ENCODE data around the gene SESN1.

SESN1 gene

GRCh38 chr6:109034526-109034925 lies 60.1 kb downstream of the SESN1 start:
- ChIA-PET POLR2A (interaction anchor here (1.8 kb wide), 1 partner anchor 25 kb away, joined by 5 read pairs; no protein-coding TSS in a partner anchor), CTCF (no interaction called here)
- no peak for DNase-seq (ENCODE audit: extremely low spot score)
- TF ChIP-seq ELF4 (IDR thresholded peaks at IDR 0.05) (no peak), LEF1 (IDR thresholded peaks at IDR 0.05; ENCODE audit: borderline replicate concordance) (no peak), HDGF (IDR thresholded peaks at IDR 0.05; ENCODE audit: borderline replicate concordance) (no peak), FOXK2 (IDR thresholded peaks at IDR 0.05) (no peak), SUZ12 (IDR thresholded peaks at IDR 0.05) (no peak), L3MBTL2 (conservative IDR thresholded peaks at IDR 0.05) (no peak), TARDBP (IDR thresholded peaks at IDR 0.05) (no peak), ZNF384 (IDR thresholded peaks at IDR 0.05) (no peak), BHLHE40 (IDR thresholded peaks at IDR 0.05; ENCODE audit: borderline replicate concordance) (no peak)

- DNase-seq (ENCODE audit: extremely low spot score), result no peak
- ChIA-PET CTCF (no interaction called here), POLR2A (interaction anchor here (1.8 kb wide), 1 partner anchor 25 kb away, joined by 5 read pairs; no protein-coding TSS in a partner anchor)
- no peak for TF ChIP-seq L3MBTL2 (conservative IDR thresholded peaks at IDR 0.05)
- TF ChIP-seq FOXK2 (IDR thresholded peaks at IDR 0.05), result no peak
- no peak for TF ChIP-seq LEF1 (IDR thresholded peaks at IDR 0.05; ENCODE audit: borderline replicate concordance)
- no peak for TF ChIP-seq FOXM1 (IDR thresholded peaks at IDR 0.05; ENCODE audit: borderline replicate concordance)
- TF ChIP-seq, protein P1, sequence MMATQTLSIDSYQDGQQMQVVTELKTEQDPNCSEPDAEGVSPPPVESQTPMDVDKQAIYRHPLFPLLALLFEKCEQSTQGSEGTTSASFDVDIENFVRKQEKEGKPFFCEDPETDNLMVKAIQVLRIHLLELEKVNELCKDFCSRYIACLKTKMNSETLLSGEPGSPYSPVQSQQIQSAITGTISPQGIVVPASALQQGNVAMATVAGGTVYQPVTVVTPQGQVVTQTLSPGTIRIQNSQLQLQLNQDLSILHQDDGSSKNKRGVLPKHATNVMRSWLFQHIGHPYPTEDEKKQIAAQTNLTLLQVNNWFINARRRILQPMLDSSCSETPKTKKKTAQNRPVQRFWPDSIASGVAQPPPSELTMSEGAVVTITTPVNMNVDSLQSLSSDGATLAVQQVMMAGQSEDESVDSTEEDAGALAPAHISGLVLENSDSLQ (IDR thresholded peaks at IDR 0.05), result no peak
Measured at GRCh38 chr6:109033655-109034054, 61.0 kb downstream of the SESN1 start.

- DNase-seq (ENCODE audit: extremely low spot score), result no peak
- no peak for TF ChIP-seq ZNF384 (IDR thresholded peaks at IDR 0.05)
- TF ChIP-seq HDGF (IDR thresholded peaks at IDR 0.05; ENCODE audit: borderline replicate concordance), result no peak
- no peak for TF ChIP-seq SP1 (IDR thresholded peaks at IDR 0.05)
- TF ChIP-seq BHLHE40 (IDR thresholded peaks at IDR 0.05; ENCODE audit: borderline replicate concordance), result no peak
- TF ChIP-seq, protein P1 (IDR thresholded peaks at IDR 0.05), result no peak
- TF ChIP-seq LEF1 (IDR thresholded peaks at IDR 0.05; ENCODE audit: borderline replicate concordance), result no peak
- no peak for TF ChIP-seq ARNT (IDR thresholded peaks at IDR 0.05)
- no peak for TF ChIP-seq CTBP1 (IDR thresholded peaks at IDR 0.05; ENCODE audit: borderline replicate concordance)
- TF ChIP-seq FOXA1 (IDR thresholded peaks at IDR 0.05), result no peak
- no peak for TF ChIP-seq FOXK2 (IDR thresholded peaks at IDR 0.05)
- no peak for TF ChIP-seq TARDBP (IDR thresholded peaks at IDR 0.05)
- no peak for TF ChIP-seq L3MBTL2 (conservative IDR thresholded peaks at IDR 0.05)
- ChIA-PET CTCF (interaction anchor here (0.5 to 1.1 kb wide), 3 partner anchors 18 to 25 kb away, joined by 3 to 4 read pairs (median 3); no protein-coding TSS in a partner anchor), POLR2A (no interaction called here)
Measured at GRCh38 chr6:109031416-109031815, 63.2 kb downstream of the SESN1 start.

DNA sequence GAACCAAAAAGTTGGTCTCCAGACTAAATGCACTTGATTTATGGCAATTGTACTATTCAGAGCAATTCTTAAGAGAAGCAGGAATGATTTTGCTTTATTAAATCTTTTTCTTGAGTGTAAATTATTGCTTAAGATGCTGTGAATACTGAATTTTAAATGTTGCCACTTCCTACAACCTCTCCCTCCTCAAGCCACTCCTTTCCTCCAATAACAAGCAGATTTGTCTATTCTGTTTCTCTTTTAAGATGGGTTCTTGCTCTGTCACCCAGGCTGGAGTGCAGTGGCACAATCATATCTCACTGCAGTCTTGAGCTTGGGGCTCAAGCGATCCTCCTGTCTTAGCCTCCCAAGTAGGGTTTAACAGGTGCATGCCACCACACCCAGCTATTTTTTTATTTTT lies 65.3 kb downstream of the SESN1 start:
- DNase-seq (ENCODE audit: extremely low spot score), result no peak
- CTCF ChIA-PET, result no interaction called here
- POLR2A ChIA-PET, result no interaction called here
- TF ChIP-seq CTBP1 (IDR thresholded peaks at IDR 0.05; ENCODE audit: borderline replicate concordance) (no peak), NFRKB (IDR thresholded peaks at IDR 0.05) (no peak), LEF1 (IDR thresholded peaks at IDR 0.05; ENCODE audit: borderline replicate concordance) (no peak), FOXK2 (IDR thresholded peaks at IDR 0.05) (no peak), ARNT (IDR thresholded peaks at IDR 0.05) (no peak), HDGF (IDR thresholded peaks at IDR 0.05; ENCODE audit: borderline replicate concordance) (no peak)

- no peak for DNase-seq (ENCODE audit: extremely low spot score)
- ChIA-PET CTCF (no interaction called here), POLR2A (no interaction called here)
- TF ChIP-seq NFRKB (IDR thresholded peaks at IDR 0.05) (no peak), ZNF384 (IDR thresholded peaks at IDR 0.05) (no peak), FOXA1 (IDR thresholded peaks at IDR 0.05) (no peak), HDGF (IDR thresholded peaks at IDR 0.05; ENCODE audit: borderline replicate concordance) (no peak), L3MBTL2 (conservative IDR thresholded peaks at IDR 0.05) (no peak), TARDBP (IDR thresholded peaks at IDR 0.05) (no peak), FOXK2 (IDR thresholded peaks at IDR 0.05) (no peak), SUZ12 (IDR thresholded peaks at IDR 0.05) (no peak), ELF4 (IDR thresholded peaks at IDR 0.05) (no peak)
Measured at GRCh38 chr6:109028439-109028838, 66.2 kb downstream of the SESN1 start.

- POLR2A ChIA-PET, result no interaction called here
- no peak for TF ChIP-seq ZNF384 (IDR thresholded peaks at IDR 0.05)
- CTCF ChIA-PET, result no interaction called here
- no peak for DNase-seq (ENCODE audit: extremely low spot score)
Measured at GRCh38 chr6:109027964-109028363, 66.7 kb downstream of the SESN1 start.

DNA sequence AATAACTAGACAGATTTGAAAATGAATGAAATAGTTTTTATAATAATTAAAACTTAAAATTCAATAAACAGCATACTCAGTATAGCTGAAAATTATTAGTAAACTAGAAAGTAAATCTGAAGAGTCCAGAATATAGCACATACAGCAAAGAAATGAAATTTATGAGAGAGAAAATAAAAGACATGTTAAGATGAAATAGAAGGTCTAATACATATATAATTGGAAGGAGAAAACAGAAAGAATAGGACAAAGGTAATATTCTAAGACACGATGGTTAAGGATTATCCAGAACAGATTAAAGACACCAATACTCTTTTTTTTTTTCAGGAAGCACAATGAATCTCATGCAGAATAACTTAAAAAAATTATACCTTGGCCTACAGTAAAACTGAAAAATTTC lies 69.0 kb downstream of the SESN1 start:
- POLR2A ChIA-PET, result no interaction called here
- no peak for TF ChIP-seq L3MBTL2 (conservative IDR thresholded peaks at IDR 0.05)
- TF ChIP-seq ZNF384 (IDR thresholded peaks at IDR 0.05), result no peak
- no peak for TF ChIP-seq ELF4 (IDR thresholded peaks at IDR 0.05)
- TF ChIP-seq SP1 (IDR thresholded peaks at IDR 0.05), result no peak
- TF ChIP-seq BHLHE40 (IDR thresholded peaks at IDR 0.05; ENCODE audit: borderline replicate concordance), result no peak
- TF ChIP-seq NFRKB (IDR thresholded peaks at IDR 0.05), result no peak
- no peak for TF ChIP-seq LEF1 (IDR thresholded peaks at IDR 0.05; ENCODE audit: borderline replicate concordance)
- no peak for TF ChIP-seq FOXM1 (IDR thresholded peaks at IDR 0.05; ENCODE audit: borderline replicate concordance)
- no peak for TF ChIP-seq FOXA1 (IDR thresholded peaks at IDR 0.05)
- no peak for TF ChIP-seq FOXK2 (IDR thresholded peaks at IDR 0.05)
- TF ChIP-seq TARDBP (IDR thresholded peaks at IDR 0.05), result no peak
- TF ChIP-seq, protein P1 (IDR thresholded peaks at IDR 0.05), result no peak
- TF ChIP-seq CTBP1 (IDR thresholded peaks at IDR 0.05; ENCODE audit: borderline replicate concordance), result no peak
- TF ChIP-seq HDGF (IDR thresholded peaks at IDR 0.05; ENCODE audit: borderline replicate concordance), result no peak
- TF ChIP-seq SUZ12 (IDR thresholded peaks at IDR 0.05), result no peak
- CTCF ChIA-PET, result no interaction called here
- DNase-seq (ENCODE audit: extremely low spot score), result no peak

Data from HEK293T (cell line).